ENCODE data around the gene HIBCH. TPM values are rescaled to one million over a fixed set of nuclear protein-coding genes. Genes with fewer than 3 reads are reported as not detected.
A peak's percentile ranks its signal among the peaks of the same experiment; 100 is the strongest.

HIBCH gene
- total and polyA plus RNA-seq, 9 of the 15 experiments (the other 6 are each of a cell fraction or from before 2014, with no cell fraction given), result 17.0 to 65.4 (median 28.3) TPM

DNA sequence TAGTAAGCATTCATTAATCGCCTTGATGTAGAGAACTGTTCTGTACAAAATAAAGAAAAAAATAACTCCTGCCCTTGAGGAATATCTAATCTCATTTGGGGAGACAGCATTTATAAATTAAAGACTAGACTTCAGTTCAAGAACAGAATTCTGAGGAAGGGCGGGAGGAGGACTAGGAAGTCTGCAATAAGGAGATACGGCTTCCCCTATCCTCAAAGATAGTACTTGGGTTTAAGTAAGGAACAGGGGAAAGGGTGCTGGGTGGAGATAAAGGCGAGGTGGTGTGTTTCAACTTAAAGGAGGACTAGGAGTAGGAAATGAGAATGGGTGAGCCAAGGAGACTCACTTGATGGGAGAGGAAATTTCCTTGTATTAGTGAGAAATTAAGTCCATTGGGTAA lies 135.2 kb downstream of the HIBCH start (continued):
- TF ChIP-seq HDAC1 (IDR thresholded peaks at IDR 0.05), result peak in 1 of 2 experiments; percentile 70; a peak in 2 of 4 replicates
- TF ChIP-seq SAFB (IDR thresholded peaks at IDR 0.05; ENCODE audit: borderline replicate concordance, low read depth, low read length), result no peak
- TF ChIP-seq CHCHD3 (CRISPR knock-in tag; IDR thresholded peaks at IDR 0.05), result no peak
- no peak for TF ChIP-seq ADNP (tag; IDR thresholded peaks at IDR 0.05)
- no peak for TF ChIP-seq ZNF143 (CRISPR knock-in tag; IDR thresholded peaks at IDR 0.05)
- TF ChIP-seq UBTF (IDR thresholded peaks at IDR 0.05; ENCODE audit: borderline replicate concordance in 1 of 2, low read depth in 2 of 2, low read length in 2 of 2), result no peak
- no peak for TF ChIP-seq IFI16 (CRISPR knock-in tag; IDR thresholded peaks at IDR 0.05)
- TF ChIP-seq MEF2A (IDR thresholded peaks at IDR 0.05; ENCODE audit: control insufficient read depth, low read depth, low read length), result peak; percentile 57; the same call in 1 of the 2 replicates
- TF ChIP-seq, protein P1, sequence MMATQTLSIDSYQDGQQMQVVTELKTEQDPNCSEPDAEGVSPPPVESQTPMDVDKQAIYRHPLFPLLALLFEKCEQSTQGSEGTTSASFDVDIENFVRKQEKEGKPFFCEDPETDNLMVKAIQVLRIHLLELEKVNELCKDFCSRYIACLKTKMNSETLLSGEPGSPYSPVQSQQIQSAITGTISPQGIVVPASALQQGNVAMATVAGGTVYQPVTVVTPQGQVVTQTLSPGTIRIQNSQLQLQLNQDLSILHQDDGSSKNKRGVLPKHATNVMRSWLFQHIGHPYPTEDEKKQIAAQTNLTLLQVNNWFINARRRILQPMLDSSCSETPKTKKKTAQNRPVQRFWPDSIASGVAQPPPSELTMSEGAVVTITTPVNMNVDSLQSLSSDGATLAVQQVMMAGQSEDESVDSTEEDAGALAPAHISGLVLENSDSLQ (IDR thresholded peaks at IDR 0.05), result 0 out of 2 replicates have a peak, but pooled peaks have one; percentile 11
- no peak for TF ChIP-seq NFIX (CRISPR knock-in tag; IDR thresholded peaks at IDR 0.05; ENCODE audit: low read depth)
- no peak for TF ChIP-seq ZFX (CRISPR knock-in tag; IDR thresholded peaks at IDR 0.05)
- no peak for TF ChIP-seq FOXJ3 (CRISPR knock-in tag; IDR thresholded peaks at IDR 0.05)
- no peak for TF ChIP-seq RBM22 (IDR thresholded peaks at IDR 0.05; ENCODE audit: low read depth, low read length, poor library complexity, severe bottlenecking)
- TF ChIP-seq KDM4B (IDR thresholded peaks at IDR 0.05; ENCODE audit: borderline replicate concordance in 2 of 2, low read depth in 1 of 2), result no peak
- peak; percentile 46; the same call in 1 of the 2 replicates for TF ChIP-seq NCOA6 (IDR thresholded peaks at IDR 0.05)
- TF ChIP-seq PHF21A (IDR thresholded peaks at IDR 0.05; ENCODE audit: borderline replicate concordance, low read depth), result no peak
- no peak for TF ChIP-seq U2AF2 (optimal IDR thresholded peaks at IDR 0.05; ENCODE audit: low read depth, low read length)
- TF ChIP-seq ZNF507 (tag; conservative IDR thresholded peaks at IDR 0.05), result no peak
- no peak for TF ChIP-seq TCF7L2 (IDR thresholded peaks at IDR 0.05; ENCODE audit: low read depth, low read length)
- TF ChIP-seq GABPB2 (CRISPR knock-in tag; conservative IDR thresholded peaks at IDR 0.05), result no peak
- no peak for TF ChIP-seq FOXK1 (CRISPR knock-in tag; IDR thresholded peaks at IDR 0.05; ENCODE audit: borderline replicate concordance)
- TF ChIP-seq STAG1 (CRISPR knock-in tag; IDR thresholded peaks at IDR 0.05; ENCODE audit: borderline replicate concordance), result no peak
- TF ChIP-seq BRF1 (IDR thresholded peaks at IDR 0.05; ENCODE audit: borderline replicate concordance, extremely low read depth, insufficient read length), result no peak
- no peak for TF ChIP-seq CBX5 (IDR thresholded peaks at IDR 0.05; ENCODE audit: borderline replicate concordance, low read depth)
- TF ChIP-seq SAP30 (IDR thresholded peaks at IDR 0.05; ENCODE audit: borderline replicate concordance, insufficient read depth, low read depth, low read length, poor library complexity, severe bottlenecking), result no peak
- no peak for TF ChIP-seq ZNF77 (CRISPR knock-in tag; IDR thresholded peaks at IDR 0.05)

Measured in K562 (cell line).